GM21423 (cell line): ENCODE data around the gene MAML1.

ENCODE experiments used
- ATAC-seq: cut with Tn5 transposase; IDR thresholded peaks from one replicate; pipeline ENCODE4 v1.9.1; 2021; ENCODE audit warnings: mild to moderate bottlenecking, moderate library complexity; ENCODE audit not compliant: unreplicated experiment

MAML1 gene

GRCh38 chr5:179819296-179820126 is 86.9 kb downstream of the MAML1 start:
- no peak for ATAC-seq

GRCh38 chr5:179820127-179820482 is 87.5 kb downstream of the MAML1 start:
- ATAC-seq: no peak

- ATAC-seq: peak; percentile 35
Measured at GRCh38 chr5:179820483-179821297, 88.1 kb downstream of the MAML1 start, which contains the start of gene SQSTM1. Gene SQSTM1 (plus strand): TSS chr5:179820905. CDS start chr5:179820937, 32 bp downstream.

GRCh38 chr5:179821298-179822058 is 88.9 kb downstream of the MAML1 start:
- peak; percentile 38 for ATAC-seq

GRCh38 chr5:179822059-179822432 is 89.4 kb downstream of the MAML1 start:
- ATAC-seq: no peak

- ATAC-seq: no peak
Measured at GRCh38 chr5:179822444-179822990, 89.9 kb downstream of the MAML1 start.

GRCh38 chr5:179823937-179824744 is 91.5 kb downstream of the MAML1 start:
- ATAC-seq: no peak

- ATAC-seq: no peak
Measured at GRCh38 chr5:179824745-179825112, 92.1 kb downstream of the MAML1 start.

GRCh38 chr5:179825655-179826182 is 93.1 kb downstream of the MAML1 start:
- no peak for ATAC-seq
